C4-2B (cell line): ENCODE data around the gene SON.

Source experiments
- CTCF ChIP-seq: fragments of 450-650 bp; conservative IDR thresholded peaks from 2 replicates; pipeline ENCODE4 v1.5.1; 2017; ENCODE audit warnings: mild to moderate bottlenecking
- ZFX ChIP-seq: fragments of 450-650 bp; IDR thresholded peaks from 2 replicates; pipeline ENCODE4 v1.6.1; 2017

- TF ChIP-seq CTCF (no peak), ZFX (no peak)
Measured at GRCh38 chr21:33567914-33568313, 25.1 kb downstream of the SON start.
